OCI-LY7 (cell line): Measurements from ENCODE around the gene ZXDC. TPM values are rescaled to one million over a fixed set of nuclear protein-coding genes. Genes with fewer than 3 reads are reported as not detected.

Experiments
- BruUV-seq: library from RNA; stranded (reverse); fragments of 400-500 nt; replicated peaks from 2 replicates; lab custom pipeline; 2021; lab: Mats Ljungman, UMichigan
- CTCF ChIA-PET: fragments of 300-600 bp; sonication (Branson Sonifier 250); formaldehyde crosslinking; loops from one replicate; lab custom pipeline; 2022; ENCODE audit warnings: antibody characterized with exemption; ENCODE audit not compliant: unreplicated experiment; lab: Charles Lee
- POLR2A ChIA-PET: fragments of 300-600 bp; sonication (Branson Sonifier 250); formaldehyde crosslinking; loops from one replicate; lab custom pipeline; 2022; ENCODE audit warnings: antibody characterized with exemption; lab: Charles Lee
- DNase-seq: peaks from one replicate; pipeline ENCODE4 v3.0.0-alpha.2; 2015; ENCODE audit warnings: low spot score
- H2AFZ ChIP-seq: fragments of 200-600 bp; sonication (generic), shearing (Covaris generic); 2 replicates; pipeline ENCODE4 v1.6.1; 2014; ENCODE audit warnings: mild to moderate bottlenecking, antibody characterized with exemption, low read length, moderate library complexity
- H3K27ac ChIP-seq: fragments of 200-600 bp; sonication (generic); 2 replicates; pipeline ENCODE4 v1.5.1; 2014; ENCODE audit warnings: mixed run types, low read depth, mild to moderate bottlenecking, moderate library complexity, low read length, inconsistent platforms; ENCODE audit not compliant: poor library complexity, severe bottlenecking
- H3K36me3 ChIP-seq: fragments of 200-600 bp; sonication (generic); 2 replicates; pipeline ENCODE4 v1.6.1; 2014; ENCODE audit warnings: mild to moderate bottlenecking, antibody characterized with exemption, low read length, moderate library complexity, mixed read lengths; ENCODE audit not compliant: insufficient read depth
- H3K4me1 ChIP-seq: fragments of 200-600 bp; sonication (generic); 2 replicates; pipeline ENCODE4 v1.5.1; 2014; ENCODE audit warnings: mild to moderate bottlenecking, low read length; ENCODE audit not compliant: insufficient read depth, poor library complexity, severe bottlenecking
- H3K4me2 ChIP-seq: fragments of 200-600 bp; sonication (generic); 2 replicates; pipeline ENCODE4 v1.6.1; 2014; ENCODE audit warnings: mild to moderate bottlenecking, low read length
- H3K4me3 ChIP-seq: fragments of 200-600 bp; sonication (generic); 2 replicates; pipeline ENCODE4 v1.5.1; 2014; ENCODE audit warnings: mild to moderate bottlenecking, low read depth, low read length; ENCODE audit not compliant: poor library complexity, severe bottlenecking
- H3K79me2 ChIP-seq: fragments of 200-600 bp; sonication (generic); 2 replicates; pipeline ENCODE4 v1.6.1; 2016; ENCODE audit warnings: low read depth, mild to moderate bottlenecking, low read length, moderate library complexity, mixed read lengths; ENCODE audit not compliant: insufficient read depth
- H3K9me2 ChIP-seq: fragments of 200-600 bp; sonication (generic); 2 replicates; pipeline ENCODE4 v1.6.1; 2016; ENCODE audit warnings: mild to moderate bottlenecking, low read length, mixed read lengths; ENCODE audit not compliant: insufficient read depth
- H3K9me3 ChIP-seq: fragments of 200-600 bp; sonication (generic); 2 replicates; pipeline ENCODE4 v1.6.1; 2014; ENCODE audit warnings: mild to moderate bottlenecking, mixed run types, low read length, mixed read lengths
- H4K20me1 ChIP-seq: fragments of 200-600 bp; sonication (generic); 2 replicates; pipeline ENCODE4 v1.6.1; 2014; ENCODE audit warnings: mild to moderate bottlenecking, antibody characterized with exemption, low read length, moderate library complexity, mixed read lengths; ENCODE audit not compliant: insufficient read depth
- EZH2phosphoT487 ChIP-seq: fragments of 200-600 bp; sonication (generic); IDR thresholded peaks from 2 replicates; pipeline ENCODE4 v1.6.1; 2018; ENCODE audit warnings: low read depth, borderline replicate concordance, mild to moderate bottlenecking, mixed run types, antibody characterized with exemption, low read length, moderate library complexity, mixed read lengths
- intact Hi-C: fragments of 100-400 bp; cut with micrococcal nuclease; formaldehyde crosslinking; loops from one replicate; pipeline ENCODE4 v1.10.0; 2022; ENCODE audit not compliant: unreplicated experiment
- total RNA-seq, 2 experiments: library from RNA; depleted of rRNA in 1 of 2; stranded (reverse); fragments of >200 nt in 1 of 2; shearing (Covaris generic) in 1 of 2; gene quantifications; 2 replicates each; pipeline ENCODE4 v1.2.3, GENCODE V29; 2014 to 2022
- TF ChIP-seq, protein P1 (sequence below): fragments of 200-600 bp; sonication (generic); conservative IDR thresholded peaks from 2 replicates; pipeline ENCODE4 v1.5.1; 2014; ENCODE audit warnings: mild to moderate bottlenecking, antibody characterized with exemption, low read length, moderate library complexity, mixed read lengths

ZXDC gene
- total RNA-seq, 2 experiments from 2014 or later = 32.2 to 34.9 TPM

DNA sequence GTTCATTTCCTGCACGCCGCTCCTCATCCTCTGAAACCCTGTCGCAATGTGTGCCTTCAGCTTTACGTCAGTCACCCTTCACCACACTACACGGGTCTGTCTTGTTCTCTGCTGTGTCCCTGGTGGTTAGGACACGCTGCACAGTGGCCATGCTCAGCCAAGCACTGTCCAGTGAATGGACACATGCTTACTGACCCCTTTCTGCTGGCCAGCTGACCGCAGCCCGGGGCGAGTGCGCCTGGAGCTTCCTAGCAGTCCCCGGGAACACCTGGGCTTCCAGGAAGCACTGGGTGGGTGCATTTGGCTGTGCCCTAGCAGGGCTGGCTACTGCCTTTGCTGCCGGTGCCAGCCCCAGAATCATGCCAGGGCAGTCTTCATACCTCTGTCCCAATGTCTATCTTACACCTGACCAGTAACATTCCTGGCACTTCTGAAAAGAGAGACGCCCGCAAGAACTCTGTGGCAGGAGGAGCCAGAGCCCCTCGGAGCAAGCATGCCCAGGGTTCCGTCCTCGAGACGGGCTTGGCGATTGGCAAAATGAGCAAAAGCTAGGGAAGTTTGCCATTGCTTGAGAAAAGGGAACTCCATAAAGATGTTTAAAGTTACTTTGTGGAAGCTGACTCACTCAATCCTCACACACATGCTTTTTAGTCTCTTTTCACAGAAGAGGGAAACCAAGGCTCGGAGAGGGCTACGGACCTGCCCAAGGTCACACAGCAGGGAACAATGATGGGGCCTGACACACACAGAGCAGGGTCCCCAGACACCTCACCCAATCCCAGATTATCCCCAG, 15.7 kb upstream of the ZXDC start:
- Histone ChIP-seq H3K4me3 (no peak overlapping the region), H3K4me2 (no peak overlapping the region), H2AFZ (no peak overlapping the region), H3K4me1 (peaks cover 26% of the 10 kb centered on the region), H3K79me2 (no peaks in the 10 kb centered on the region), H3K36me3 (no peaks in the 10 kb centered on the region), H3K9me2 (no peaks in the 10 kb centered on the region), H4K20me1 (no peaks in the 10 kb centered on the region), H3K27ac (no peak overlapping the region), H3K9me3 (no peaks in the 10 kb centered on the region)
- no peak for DNase-seq
- POLR2A ChIA-PET = no interaction called here
- no TSS peak for BruUV-seq
- TF ChIP-seq, protein P1, sequence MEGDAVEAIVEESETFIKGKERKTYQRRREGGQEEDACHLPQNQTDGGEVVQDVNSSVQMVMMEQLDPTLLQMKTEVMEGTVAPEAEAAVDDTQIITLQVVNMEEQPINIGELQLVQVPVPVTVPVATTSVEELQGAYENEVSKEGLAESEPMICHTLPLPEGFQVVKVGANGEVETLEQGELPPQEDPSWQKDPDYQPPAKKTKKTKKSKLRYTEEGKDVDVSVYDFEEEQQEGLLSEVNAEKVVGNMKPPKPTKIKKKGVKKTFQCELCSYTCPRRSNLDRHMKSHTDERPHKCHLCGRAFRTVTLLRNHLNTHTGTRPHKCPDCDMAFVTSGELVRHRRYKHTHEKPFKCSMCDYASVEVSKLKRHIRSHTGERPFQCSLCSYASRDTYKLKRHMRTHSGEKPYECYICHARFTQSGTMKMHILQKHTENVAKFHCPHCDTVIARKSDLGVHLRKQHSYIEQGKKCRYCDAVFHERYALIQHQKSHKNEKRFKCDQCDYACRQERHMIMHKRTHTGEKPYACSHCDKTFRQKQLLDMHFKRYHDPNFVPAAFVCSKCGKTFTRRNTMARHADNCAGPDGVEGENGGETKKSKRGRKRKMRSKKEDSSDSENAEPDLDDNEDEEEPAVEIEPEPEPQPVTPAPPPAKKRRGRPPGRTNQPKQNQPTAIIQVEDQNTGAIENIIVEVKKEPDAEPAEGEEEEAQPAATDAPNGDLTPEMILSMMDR = no peak
- no peak for TF ChIP-seq EZH2phosphoT487
- intact Hi-C loops = no loop called here
- CTCF ChIA-PET = no interaction called here

DNA sequence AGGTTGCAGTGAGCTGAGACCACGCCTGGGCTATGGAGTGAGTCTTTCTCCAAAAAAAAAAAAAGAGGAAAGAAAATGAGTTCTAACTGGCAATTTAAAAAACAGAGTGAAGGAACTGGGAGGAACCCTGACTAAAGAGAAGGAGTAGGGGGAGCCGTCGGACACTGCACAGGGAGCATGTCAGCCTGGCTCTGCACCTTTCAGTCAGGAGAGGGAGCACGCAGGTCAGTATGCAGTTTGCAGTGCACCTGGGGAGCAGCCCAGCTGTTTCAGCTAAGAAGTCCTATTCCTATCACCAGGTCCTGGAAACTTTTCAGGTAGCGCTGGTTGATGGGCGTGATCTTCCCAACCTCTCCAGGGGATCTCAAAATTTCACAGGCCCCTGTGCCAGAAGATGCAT, 14.9 kb upstream of the ZXDC start:
- BruUV-seq = no TSS peak
- intact Hi-C loops = no loop called here
- H3K4me3 ChIP-seq = no peak overlapping the region
- TF ChIP-seq, protein P1 = peak; percentile 49
- TF ChIP-seq EZH2phosphoT487 = no peak
- H2AFZ ChIP-seq = no peak overlapping the region
- no peak overlapping the region for H3K4me2 ChIP-seq
- H4K20me1 ChIP-seq = no peaks in the 10 kb centered on the region
- ChIA-PET POLR2A (no interaction called here), CTCF (no interaction called here)
- no peaks in the 10 kb centered on the region for H3K79me2 ChIP-seq
- no peak overlapping the region for H3K27ac ChIP-seq
- no peaks in the 10 kb centered on the region for H3K9me2 ChIP-seq
- H3K4me1 ChIP-seq = peaks cover 26% of the 10 kb centered on the region
- H3K36me3 ChIP-seq = no peaks in the 10 kb centered on the region
- no peaks in the 10 kb centered on the region for H3K9me3 ChIP-seq
- peak; percentile 14 for DNase-seq
